Panc1 (cell line): Measurements from ENCODE around the gene STYK1.

ENCODE experiments used
- TF ChIP-seq, protein P1 (sequence below), 2 experiments: IDR thresholded peaks; 2 replicates each; pipeline ENCODE4 v1.6.1; 2011 to 2012; ENCODE audit warnings: low read depth in 2 of 2, control low read depth in 1 of 2, low read length in 1 of 2, mild to moderate bottlenecking in 1 of 2, moderate library complexity in 1 of 2; ENCODE audit not compliant: insufficient read depth in 1 of 2
- TF ChIP-seq, protein P2 (sequence below): fragments of 450-650 bp; IDR thresholded peaks from 2 replicates; pipeline ENCODE4 v1.5.1; 2017; ENCODE audit warnings: mild to moderate bottlenecking

DNA sequence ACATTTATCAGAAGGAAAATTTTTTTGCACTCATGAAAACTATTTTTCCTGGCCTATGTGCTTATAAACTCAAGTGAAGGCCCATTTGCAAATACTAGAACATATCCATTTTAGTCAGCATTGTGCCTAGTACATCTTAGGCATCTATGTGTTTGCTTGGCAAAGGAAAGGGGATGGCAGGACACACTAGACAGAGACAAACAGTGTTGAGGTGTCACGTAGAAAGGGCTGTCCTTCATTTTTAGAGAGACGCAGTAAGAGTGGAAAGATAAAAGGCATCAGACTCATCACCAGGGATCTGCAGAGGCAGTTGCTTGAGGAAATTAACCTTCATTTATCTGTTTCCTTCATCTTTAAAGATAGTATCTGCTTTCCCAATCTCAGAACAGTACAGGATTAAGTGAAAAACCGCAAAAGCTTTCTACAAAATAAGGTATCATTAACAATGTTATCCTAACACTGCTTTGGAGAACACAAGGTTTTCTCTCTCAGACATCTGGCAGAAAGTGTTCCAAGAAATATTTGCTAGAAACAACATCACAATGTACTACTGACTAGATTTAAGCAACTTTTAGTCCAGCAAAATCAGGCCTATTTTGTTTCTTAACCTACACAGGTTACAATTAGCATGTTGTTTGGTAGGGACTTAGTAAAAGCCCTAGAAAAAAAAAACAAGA lies 47.3 kb upstream of the STYK1 start:
- TF ChIP-seq, protein P1, sequence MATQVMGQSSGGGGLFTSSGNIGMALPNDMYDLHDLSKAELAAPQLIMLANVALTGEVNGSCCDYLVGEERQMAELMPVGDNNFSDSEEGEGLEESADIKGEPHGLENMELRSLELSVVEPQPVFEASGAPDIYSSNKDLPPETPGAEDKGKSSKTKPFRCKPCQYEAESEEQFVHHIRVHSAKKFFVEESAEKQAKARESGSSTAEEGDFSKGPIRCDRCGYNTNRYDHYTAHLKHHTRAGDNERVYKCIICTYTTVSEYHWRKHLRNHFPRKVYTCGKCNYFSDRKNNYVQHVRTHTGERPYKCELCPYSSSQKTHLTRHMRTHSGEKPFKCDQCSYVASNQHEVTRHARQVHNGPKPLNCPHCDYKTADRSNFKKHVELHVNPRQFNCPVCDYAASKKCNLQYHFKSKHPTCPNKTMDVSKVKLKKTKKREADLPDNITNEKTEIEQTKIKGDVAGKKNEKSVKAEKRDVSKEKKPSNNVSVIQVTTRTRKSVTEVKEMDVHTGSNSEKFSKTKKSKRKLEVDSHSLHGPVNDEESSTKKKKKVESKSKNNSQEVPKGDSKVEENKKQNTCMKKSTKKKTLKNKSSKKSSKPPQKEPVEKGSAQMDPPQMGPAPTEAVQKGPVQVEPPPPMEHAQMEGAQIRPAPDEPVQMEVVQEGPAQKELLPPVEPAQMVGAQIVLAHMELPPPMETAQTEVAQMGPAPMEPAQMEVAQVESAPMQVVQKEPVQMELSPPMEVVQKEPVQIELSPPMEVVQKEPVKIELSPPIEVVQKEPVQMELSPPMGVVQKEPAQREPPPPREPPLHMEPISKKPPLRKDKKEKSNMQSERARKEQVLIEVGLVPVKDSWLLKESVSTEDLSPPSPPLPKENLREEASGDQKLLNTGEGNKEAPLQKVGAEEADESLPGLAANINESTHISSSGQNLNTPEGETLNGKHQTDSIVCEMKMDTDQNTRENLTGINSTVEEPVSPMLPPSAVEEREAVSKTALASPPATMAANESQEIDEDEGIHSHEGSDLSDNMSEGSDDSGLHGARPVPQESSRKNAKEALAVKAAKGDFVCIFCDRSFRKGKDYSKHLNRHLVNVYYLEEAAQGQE (IDR thresholded peaks at IDR 0.05; ENCODE audit: insufficient read depth in 1 of 2, low read depth in 2 of 2, low read length in 1 of 2) = no peak
- TF ChIP-seq, protein P2, sequence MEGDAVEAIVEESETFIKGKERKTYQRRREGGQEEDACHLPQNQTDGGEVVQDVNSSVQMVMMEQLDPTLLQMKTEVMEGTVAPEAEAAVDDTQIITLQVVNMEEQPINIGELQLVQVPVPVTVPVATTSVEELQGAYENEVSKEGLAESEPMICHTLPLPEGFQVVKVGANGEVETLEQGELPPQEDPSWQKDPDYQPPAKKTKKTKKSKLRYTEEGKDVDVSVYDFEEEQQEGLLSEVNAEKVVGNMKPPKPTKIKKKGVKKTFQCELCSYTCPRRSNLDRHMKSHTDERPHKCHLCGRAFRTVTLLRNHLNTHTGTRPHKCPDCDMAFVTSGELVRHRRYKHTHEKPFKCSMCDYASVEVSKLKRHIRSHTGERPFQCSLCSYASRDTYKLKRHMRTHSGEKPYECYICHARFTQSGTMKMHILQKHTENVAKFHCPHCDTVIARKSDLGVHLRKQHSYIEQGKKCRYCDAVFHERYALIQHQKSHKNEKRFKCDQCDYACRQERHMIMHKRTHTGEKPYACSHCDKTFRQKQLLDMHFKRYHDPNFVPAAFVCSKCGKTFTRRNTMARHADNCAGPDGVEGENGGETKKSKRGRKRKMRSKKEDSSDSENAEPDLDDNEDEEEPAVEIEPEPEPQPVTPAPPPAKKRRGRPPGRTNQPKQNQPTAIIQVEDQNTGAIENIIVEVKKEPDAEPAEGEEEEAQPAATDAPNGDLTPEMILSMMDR = no peak
